ENCODE results near the gene ZSWIM8.
"Not testable (repeated sequence)": the region's sequence is repeated elsewhere in the genome, so short reads cannot be mapped to it uniquely, and the experiment has no call there.

ZSWIM8 gene, protein sequence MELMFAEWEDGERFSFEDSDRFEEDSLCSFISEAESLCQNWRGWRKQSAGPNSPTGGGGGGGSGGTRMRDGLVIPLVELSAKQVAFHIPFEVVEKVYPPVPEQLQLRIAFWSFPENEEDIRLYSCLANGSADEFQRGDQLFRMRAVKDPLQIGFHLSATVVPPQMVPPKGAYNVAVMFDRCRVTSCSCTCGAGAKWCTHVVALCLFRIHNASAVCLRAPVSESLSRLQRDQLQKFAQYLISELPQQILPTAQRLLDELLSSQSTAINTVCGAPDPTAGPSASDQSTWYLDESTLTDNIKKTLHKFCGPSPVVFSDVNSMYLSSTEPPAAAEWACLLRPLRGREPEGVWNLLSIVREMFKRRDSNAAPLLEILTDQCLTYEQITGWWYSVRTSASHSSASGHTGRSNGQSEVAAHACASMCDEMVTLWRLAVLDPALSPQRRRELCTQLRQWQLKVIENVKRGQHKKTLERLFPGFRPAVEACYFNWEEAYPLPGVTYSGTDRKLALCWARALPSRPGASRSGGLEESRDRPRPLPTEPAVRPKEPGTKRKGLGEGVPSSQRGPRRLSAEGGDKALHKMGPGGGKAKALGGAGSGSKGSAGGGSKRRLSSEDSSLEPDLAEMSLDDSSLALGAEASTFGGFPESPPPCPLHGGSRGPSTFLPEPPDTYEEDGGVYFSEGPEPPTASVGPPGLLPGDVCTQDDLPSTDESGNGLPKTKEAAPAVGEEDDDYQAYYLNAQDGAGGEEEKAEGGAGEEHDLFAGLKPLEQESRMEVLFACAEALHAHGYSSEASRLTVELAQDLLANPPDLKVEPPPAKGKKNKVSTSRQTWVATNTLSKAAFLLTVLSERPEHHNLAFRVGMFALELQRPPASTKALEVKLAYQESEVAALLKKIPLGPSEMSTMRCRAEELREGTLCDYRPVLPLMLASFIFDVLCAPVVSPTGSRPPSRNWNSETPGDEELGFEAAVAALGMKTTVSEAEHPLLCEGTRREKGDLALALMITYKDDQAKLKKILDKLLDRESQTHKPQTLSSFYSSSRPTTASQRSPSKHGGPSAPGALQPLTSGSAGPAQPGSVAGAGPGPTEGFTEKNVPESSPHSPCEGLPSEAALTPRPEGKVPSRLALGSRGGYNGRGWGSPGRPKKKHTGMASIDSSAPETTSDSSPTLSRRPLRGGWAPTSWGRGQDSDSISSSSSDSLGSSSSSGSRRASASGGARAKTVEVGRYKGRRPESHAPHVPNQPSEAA (N-terminal part only)

DNA sequence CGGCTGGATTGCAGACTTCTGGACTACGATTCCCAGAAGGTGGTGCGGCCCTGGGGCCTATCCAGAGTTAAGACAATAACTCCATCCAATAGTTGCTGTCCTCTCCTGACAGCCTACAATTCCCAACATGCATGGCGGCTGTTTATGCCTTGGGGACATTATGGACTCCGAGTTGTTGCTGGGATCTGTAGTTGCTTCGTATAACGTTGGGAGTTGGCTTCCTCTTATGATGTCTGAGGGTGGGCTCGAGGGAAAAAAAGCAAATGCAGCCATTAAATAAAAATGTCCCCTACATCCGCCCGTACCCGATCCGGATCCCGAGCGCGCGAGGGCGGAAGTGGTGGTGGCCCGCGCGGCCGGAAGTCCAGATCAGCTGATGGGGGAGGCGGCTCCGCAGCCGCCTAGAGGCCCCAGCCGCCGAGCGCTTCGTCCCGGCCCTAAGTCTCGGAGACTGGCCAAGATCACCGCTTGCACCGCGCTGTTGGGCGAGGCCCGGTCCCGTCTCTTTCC, at the start of gene ZSWIM8:
TSS of gene ZSWIM8 (plus strand) at position 396 of the 510 bp plus-strand sequence. CDS start 273 bp downstream, outside the sequence.
- DNase-seq, result peak; percentile 90

DNA sequence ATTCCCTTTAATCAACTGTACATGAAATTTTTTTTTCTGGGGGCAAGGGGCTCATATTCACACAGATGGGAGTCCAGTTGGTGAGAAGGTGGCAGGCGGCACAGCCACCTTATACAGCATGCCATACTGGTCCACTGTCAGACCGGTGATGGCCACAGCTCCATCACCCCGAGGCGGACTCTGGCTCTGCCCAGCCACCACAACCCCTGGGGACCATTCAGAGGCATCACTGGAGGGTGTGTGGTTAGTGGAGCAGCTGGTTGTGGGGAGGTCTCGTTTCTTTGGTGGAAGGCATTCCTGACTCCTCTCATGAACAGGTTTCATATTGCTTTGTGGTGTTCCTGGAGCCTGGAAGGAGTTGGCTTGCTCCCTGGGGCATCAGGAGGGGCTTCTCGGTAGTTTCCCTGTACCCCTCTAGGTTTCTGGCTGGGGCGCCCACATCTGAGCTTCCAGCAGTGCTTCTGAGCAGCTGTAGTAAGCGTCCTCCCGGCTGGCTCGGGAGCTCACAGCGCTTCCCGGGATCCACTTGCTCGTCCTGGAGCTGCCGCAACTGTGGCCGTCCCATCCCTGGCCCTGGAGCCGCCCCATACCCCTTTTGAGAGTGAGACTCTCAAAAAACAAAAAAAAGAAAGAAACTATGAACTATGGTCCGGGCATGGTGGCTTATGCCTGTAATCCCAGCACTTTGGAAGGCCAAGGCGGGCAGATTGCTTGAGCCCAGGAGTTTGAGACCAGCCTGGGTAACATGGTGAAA, 44.7 kb upstream of the ZSWIM8 start:
- DNase-seq, result not testable (repeated sequence)

DNA sequence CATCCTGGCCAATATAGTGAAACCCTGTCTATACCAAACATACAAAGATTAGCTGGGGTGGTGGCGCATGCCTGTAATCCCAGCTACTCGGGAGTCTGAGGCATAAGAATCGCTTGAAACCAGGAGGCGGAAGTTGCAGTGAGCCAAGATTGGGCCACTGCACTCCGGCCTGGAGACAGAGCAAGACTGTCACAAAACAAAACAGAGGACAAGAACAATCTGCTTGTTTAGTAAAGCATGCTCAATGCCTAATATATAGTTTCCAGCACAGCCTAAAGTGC, 43.0 kb upstream of the ZSWIM8 start:
- DNase-seq, result no peak

DNA sequence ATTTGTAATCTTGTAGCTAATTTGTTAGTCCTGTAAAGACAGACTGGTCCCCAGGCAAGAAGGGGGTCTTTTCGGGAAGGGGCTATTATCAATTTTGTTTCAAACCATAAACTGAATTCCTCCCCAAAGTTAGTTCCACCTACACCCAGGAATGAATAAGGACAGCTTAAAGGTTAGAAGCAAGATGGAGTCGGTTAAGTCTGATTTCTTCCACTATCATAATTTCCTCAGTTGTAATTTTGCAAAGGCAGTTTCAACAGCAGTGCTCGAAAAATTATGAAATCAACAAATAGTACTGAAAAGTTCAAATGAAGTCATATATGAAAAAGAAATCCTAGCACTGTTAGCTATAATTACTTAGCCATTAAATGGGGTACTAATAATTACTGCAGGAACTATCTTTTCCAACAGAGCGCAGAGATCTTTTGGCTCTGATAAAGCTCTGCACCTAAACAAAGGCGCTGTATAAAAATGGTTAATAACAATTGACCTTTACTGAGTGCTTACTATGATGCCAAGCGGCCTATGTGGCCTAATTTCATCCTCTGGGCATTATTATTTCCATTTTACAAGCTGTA, 42.0 kb upstream of the ZSWIM8 start:
- no peak for DNase-seq

DNA sequence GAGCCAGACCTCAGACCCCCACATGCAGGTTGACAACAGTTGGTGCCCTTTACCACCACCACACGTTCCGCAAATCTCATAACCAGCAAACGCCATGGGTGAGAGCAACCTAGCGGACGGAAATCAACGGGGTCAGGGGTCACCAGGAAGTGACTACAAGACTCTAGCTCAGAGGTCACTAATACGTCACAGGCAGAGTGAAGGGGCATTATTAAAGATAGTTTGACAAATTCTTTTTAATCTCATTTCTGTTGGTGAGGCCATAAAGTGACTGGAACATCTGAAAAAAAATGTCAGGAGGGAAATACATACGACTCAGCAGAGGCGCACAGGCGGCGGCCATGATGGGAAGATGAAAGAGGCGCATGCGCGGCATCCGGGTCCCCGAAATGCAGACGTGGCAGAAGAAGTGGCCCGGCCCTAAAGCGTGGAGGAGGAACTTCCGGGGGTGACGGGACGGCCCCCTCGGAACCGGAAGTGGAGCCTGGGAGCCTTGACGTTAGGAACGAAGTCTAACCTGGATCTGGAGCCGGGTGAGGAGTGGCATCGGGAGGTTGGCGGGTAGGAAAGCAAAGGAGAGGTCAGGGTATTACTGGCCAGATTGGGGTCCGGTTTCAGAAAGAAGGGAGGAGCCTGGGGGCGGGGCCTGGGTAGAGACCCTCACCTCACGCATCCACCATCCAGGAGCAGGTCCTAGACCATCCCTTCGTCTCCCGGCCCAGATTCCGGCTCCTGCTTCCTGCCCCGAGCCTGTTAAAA, 41.3 kb upstream of the ZSWIM8 start, which contains the start of gene SEC24C:
TSS of gene SEC24C (plus strand) at position 468 of the 759 bp plus-strand sequence. CDS start 2,461 bp downstream, outside the sequence.
- peak; percentile 86 for DNase-seq

DNA sequence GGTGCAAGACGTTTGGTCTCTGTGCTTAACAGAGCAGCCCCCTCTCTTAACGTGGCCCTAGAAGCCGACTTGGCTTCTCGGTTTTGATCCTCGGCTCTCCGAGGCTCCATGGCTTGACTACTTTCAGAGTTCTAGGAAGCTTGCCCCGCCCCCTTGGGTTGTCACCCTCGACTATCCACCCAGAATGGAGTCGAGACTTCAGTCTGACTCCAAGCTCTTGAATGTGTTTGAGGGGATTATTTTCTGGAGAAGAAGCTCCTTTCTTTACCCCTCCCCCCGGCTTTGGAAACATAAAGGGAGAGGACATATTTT, 40.8 kb upstream of the ZSWIM8 start:
- DNase-seq, result no peak

DNA sequence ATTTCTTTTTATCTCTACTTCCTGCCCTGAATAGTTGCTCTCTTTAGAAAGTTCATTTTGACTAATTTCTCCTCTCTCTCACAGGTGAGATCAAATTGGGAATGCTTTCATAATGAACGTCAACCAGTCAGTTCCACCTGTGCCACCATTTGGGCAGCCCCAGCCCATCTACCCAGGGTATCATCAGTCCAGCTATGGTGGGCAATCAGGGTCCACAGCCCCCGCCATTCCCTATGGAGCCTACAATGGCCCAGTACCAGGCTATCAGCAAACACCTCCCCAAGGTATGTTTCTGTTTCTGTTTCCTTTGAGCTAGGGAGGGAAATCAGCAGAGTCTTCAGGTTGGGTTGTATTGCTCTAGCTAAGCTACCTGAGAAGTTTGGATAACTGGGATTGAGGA, 38.7 kb upstream of the ZSWIM8 start:
- no peak for DNase-seq

DNA sequence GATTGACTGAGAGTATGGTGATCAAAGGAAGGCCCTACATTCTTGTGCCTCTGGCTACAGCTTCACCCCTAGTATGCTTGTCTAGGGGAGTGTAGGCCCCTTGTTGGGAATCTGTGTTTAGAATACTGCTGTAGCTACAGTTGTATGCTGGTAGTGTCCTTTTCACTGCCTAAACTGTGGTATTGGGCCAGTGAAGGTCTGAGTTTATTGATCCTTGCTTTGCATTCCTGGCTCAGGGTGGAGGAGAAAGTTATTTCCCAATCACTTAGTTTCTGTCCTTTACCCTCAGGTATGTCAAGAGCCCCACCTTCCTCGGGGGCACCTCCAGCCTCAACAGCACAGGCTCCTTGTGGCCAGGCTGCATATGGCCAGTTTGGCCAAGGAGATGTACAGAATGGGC, 34.6 kb upstream of the ZSWIM8 start:
- no peak for DNase-seq

DNA sequence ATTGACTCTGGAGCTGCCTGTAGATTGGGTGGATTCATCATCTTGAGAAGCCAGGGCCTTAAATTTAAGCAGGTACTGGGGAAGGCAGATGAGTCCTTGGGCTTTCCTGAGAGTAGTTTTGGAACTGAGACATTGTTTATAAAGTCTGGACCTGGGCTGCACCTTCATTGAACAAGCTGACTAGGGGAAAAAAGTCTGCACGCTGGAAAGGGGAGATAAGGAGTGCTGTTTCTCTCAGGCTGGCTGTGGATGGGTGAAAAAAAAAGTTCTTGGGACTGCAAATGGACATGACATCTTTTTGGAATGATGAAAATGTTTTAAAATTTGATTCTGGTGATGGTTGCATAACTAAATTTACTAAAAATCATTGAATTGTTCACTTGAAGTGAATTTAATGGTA, 29.2 kb upstream of the ZSWIM8 start:
- DNase-seq, result no peak

DNA sequence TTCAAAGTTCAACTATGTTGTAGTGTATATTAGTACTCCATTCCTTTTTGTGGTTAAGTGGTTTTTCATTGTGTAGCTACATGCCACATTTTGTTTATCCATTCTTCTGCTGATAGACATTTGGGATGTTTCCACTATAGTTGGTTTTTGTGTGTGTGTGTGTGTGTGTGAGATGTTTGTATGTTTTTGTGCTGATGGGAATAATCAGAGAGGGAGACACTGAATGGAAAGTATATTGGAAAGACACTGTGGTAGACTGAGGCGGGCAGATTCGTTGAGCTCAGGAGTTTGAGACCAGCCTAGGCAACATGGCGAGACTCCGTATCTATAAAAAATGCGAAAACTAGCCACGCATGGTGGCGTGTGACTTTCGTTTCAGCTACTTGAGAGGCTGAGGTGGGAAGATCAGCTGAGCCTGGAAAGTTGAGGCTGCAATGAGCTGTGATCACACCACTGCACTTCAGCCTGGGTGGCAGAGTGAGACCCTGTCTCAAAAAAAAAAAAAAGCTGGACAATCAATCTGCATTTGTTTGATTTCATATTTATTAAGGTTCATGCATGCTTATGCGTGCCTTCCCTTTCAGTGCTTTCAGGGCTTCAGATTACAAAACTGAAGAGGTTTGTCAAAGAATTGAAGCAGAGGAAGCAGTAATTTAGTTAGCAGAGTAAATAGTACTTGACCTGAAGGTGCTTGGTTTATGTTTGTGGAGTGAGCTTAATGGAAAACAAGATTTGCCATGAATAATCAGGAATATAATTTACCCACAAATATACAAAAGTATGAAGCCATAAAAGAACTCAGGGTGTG, 26.5 kb upstream of the ZSWIM8 start:
- DNase-seq, result peak; percentile 73

DNA sequence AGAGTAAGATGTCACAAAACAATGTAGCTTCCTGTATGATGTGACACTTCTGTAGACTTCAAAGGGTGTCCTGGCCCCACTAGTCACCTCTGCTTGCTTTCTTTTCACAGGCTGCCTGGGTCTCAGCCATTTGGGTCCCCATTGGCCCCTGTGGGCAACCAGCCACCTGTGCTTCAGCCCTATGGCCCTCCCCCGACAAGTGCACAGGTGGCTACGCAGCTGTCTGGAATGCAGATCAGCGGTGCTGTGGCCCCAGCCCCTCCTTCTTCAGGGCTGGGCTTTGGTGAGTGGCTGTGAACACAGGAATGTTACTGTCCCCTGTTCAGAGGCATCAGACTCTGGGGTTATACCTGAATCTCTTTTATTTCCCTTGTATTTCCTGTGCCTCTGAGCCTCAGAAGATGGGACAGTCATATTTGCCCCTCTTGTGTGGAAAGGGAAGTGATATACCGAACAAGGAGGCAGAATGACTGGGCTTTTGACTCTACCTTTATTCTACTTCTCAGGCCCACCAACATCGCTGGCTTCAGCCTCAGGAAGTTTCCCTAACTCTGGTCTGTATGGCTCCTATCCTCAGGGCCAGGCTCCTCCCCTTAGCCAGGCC, 25.8 kb upstream of the ZSWIM8 start:
- peak; percentile 64 for DNase-seq

DNA sequence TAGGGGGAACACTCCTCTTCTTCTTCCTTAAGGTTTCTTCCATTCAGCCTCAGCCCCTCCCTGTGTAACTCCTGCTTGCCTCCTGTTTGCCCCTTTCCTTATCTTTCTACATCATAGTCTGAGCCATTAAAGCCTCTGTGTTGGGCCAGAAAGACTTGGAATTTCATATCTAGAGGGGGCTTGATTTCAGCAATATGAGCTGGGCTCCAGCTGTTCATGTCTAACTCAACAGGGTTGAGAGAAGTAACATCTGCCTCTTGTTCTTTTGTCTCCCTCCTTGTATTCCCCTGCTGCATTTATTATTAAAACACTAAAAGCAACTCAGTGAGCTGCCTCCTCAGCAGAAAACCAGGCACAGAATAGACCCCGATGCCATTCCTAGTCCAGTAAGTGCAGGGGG, 23.6 kb upstream of the ZSWIM8 start:
- no peak for DNase-seq

DNA sequence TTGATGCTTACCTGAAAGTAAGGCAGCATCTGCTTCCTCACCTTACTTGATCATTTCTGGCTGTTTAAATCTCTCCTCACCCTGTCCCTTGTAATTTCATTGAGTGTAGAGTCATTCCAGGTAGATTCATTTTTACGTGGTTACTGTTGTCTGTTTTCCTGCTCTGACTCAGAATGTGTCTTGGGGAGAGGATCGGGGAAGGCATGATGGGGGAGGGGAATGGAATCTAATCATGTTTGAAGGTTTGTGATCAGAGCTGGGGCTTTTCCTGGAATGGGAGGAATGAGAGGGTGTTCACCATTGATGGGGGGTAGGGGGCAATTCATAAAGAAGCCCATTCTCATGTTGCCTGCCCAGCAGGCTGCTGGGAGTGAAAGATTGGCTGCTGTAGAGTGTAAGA, 22.5 kb upstream of the ZSWIM8 start:
- no peak for DNase-seq

DNA sequence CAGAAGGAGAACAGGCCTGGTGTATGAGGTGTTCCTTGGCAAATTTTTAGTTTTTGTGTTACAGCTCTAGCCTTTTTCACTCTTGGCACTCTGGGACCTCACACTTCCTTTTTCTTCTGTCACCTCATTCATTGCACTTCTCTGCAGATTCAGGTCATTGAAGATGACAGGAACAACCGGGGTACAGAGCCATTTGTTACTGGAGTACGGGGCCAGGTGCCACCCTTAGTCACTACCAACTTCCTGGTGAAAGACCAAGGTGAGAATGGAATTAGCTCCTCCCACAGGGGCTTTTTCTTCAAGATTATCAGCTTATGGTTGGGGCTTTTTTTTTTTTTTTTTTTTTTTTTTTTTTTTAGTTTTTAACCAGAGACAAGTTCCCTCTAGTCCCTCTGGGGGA, 22.1 kb upstream of the ZSWIM8 start:
- DNase-seq, result no peak

DNA sequence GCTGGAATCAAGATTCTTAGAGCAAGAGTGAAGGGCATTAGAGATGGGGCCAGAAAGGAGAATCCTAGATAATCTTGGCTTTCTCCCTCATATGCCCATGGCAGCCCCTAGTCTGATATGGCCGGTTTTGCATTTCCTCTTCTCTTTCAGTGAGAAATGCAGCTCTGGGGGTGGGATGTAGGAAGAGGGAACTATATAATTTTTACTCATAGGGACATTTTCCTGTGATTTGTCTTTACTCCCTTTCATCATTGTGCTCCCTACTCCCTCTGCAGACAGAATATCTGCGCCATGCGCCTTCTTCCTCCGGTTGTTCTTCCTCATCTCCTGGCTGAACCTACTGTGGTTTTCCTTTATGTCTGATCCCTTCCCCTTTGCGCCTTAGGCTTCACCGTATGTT, 20.3 kb upstream of the ZSWIM8 start:
- DNase-seq, result no peak

DNA sequence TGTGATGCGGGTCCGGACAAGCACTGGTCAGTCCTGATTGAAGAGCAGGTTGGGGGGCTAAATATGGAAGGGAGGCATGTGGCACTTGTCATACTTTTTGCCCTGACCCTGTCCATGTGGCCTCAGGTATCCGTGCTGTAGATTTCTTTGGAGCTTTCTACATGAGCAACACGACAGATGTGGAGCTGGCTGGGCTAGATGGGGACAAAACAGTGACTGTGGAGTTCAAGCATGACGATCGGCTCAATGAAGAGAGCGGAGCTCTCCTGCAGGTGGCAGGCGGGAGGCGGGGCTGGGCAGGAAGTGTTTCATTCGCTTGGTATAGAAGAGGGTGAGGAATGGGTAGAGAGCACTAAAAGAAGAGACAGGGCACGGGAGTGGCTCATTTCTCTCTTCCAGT, 16.5 kb upstream of the ZSWIM8 start:
- DNase-seq, result peak; percentile 19

DNA sequence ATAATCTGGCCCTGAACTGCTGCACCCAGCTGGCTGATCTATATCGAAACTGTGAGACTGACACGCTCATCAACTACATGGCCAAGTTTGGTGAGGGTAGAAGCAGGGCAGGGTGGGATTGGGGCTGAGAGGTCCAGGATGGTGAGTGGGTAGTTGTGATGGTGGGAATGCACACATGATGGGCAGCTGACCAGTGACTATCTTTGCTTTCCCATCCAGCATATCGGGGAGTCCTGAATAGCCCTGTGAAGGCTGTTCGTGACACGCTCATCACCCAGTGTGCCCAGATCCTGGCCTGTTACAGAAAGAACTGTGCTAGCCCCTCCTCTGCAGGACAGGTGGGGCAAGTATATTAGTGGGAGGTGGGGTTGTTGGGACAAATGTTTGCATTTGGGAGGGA, 16.0 kb upstream of the ZSWIM8 start:
- no peak for DNase-seq

DNA sequence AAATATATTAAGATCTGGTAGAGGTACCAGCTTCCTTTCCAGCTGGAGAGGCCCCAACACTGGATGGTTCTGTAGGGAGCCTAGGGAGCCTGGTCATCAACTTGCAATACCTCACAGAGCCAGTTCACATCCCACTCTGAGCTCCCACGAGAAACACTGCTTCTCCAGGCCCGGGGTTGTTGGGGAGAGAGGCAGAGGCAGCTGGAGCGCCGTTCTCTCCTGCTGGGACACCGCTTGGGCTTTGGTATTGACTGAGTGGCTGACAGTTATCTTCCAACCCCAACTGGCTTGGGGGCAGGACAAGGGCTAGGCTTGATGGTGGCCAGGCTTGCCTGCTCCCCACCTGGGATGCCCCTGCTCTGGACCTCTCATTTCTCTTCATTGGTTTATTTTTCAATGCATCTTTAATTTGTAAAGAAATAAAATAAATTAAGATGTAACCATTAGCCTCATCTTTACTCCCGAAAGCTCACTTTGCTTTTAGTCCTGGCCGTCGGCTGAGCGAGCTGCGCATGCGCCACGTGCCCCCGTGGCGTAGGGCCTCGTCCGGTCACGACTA, 13.6 kb upstream of the ZSWIM8 start:
- DNase-seq, result peak; percentile 4

DNA sequence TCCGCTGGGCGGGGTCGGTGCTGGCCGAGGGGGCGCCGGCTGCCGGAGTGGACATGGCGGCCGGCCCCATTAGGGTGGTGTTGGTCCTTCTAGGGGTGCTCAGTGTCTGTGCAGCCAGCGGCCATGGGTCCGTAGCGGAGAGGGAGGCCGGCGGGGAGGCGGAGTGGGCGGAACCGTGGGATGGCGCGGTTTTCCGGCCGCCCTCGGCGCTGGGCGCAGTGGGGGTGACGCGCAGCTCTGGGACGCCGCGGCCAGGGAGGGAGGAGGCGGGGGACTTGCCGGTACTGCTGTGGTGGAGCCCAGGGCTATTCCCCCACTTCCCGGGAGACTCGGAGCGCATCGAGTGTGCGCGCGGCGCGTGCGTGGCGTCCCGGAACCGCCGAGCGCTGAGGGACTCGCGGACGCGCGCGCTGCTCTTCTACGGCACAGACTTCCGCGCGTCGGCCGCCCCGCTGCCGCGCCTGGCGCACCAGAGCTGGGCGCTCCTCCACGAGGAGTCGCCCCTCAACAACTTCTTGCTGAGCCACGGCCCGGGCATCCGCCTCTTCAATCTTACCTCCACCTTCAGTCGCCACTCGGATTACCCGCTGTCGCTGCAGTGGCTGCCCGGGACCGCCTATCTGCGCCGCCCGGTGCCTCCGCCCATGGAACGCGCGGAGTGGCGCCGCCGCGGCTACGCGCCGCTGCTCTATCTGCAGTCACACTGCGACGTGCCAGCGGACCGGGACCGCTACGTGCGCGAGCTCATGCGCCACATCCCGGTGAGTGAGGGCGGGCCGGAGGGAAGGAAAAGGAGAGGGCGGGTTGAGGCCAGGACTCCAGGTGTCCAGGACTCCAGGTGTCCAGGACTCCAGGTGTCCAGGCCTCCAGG, 12.9 kb upstream of the ZSWIM8 start:
- DNase-seq, result peak; percentile 51
